Liver (tissue), 9 donors: ENCODE measurements around the gene RAB31. TPM values are rescaled to one million over a fixed set of nuclear protein-coding genes. Genes with fewer than 3 reads are reported as not detected.

Experiments
- DNase-seq: peaks from one replicate; pipeline ENCODE4 v3.0.0-alpha.2; 2017; ENCODE audit warnings: low spot score
- H3K27ac ChIP-seq, 2 donors: one replicate each; pipeline ENCODE4 v1.7.0; 2013; ENCODE audit warnings: inconsistent platforms in 2 of 2, low read length in 2 of 2, control low read depth in 1 of 2, low read depth in 1 of 2, mild to moderate bottlenecking in 1 of 2
- H3K27me3 ChIP-seq, 4 donors: one replicate each; pipeline versions ENCODE4 v1.6.1 to v1.7.0; 2013; ENCODE audit warnings: low read length in 3 of 4, inconsistent platforms in 1 of 4, mild to moderate bottlenecking in 1 of 4, moderate library complexity in 1 of 4; ENCODE audit not compliant: control insufficient read depth in 4 of 4, insufficient read depth in 4 of 4
- H3K36me3 ChIP-seq, 4 donors: one replicate each; pipeline versions ENCODE4 v1.6.1 to v1.7.0; 2013; ENCODE audit warnings: low read length in 3 of 4, mild to moderate bottlenecking in 3 of 4, low read depth in 1 of 4, moderate library complexity in 1 of 4; ENCODE audit not compliant: control insufficient read depth in 4 of 4, insufficient read depth in 3 of 4
- H3K4me1 ChIP-seq, 4 donors: one replicate each; pipeline versions ENCODE4 v1.6.1 to v1.7.0; 2013; ENCODE audit warnings: low read length in 3 of 4, mild to moderate bottlenecking in 3 of 4, moderate library complexity in 1 of 4; ENCODE audit not compliant: control insufficient read depth in 4 of 4, insufficient read depth in 4 of 4
- H3K4me3 ChIP-seq, 3 donors: one replicate each; pipeline versions ENCODE4 v1.6.1 to v1.7.0; 2013; ENCODE audit warnings: low read length in 3 of 3, control low read depth in 1 of 3, low read depth in 1 of 3, mild to moderate bottlenecking in 1 of 3
- H3K9ac ChIP-seq, 2 donors: one replicate each; pipeline ENCODE4 v1.7.0; 2013; ENCODE audit warnings: low read length in 2 of 2, mild to moderate bottlenecking in 2 of 2, moderate library complexity in 2 of 2, control low read depth in 1 of 2, low read depth in 1 of 2
- H3K9me3 ChIP-seq, 4 donors: one replicate each; pipeline versions ENCODE4 v1.6.1 to v1.7.0; 2013; ENCODE audit warnings: low read length in 3 of 4; ENCODE audit not compliant: control insufficient read depth in 4 of 4
- EGR1 ChIP-seq, 2 donors: IDR thresholded peaks; 2 replicates each; pipeline ENCODE4 v1.6.1; 2016 to 2018; ENCODE audit warnings: antibody characterized with exemption in 2 of 2, low read depth in 2 of 2
- FOXA1 ChIP-seq: IDR thresholded peaks from 2 replicates; pipeline ENCODE4 v1.6.1; 2016; ENCODE audit warnings: antibody characterized with exemption
- FOXA2 ChIP-seq: IDR thresholded peaks from 2 replicates; pipeline ENCODE4 v1.6.1; 2016; ENCODE audit warnings: antibody characterized with exemption
- GABPA ChIP-seq, 2 donors: IDR thresholded peaks in 1 of 2; conservative IDR thresholded peaks in 1 of 2; 2 replicates each; pipeline ENCODE4 v1.6.1; 2016; ENCODE audit warnings: antibody characterized with exemption in 2 of 2, mild to moderate bottlenecking in 1 of 2, moderate library complexity in 1 of 2
- HNF4A ChIP-seq, 2 donors: conservative IDR thresholded peaks; 2 replicates each; pipeline ENCODE4 v1.6.1; 2016; ENCODE audit warnings: antibody characterized with exemption in 2 of 2, mild to moderate bottlenecking in 2 of 2
- JUND ChIP-seq, 2 donors: IDR thresholded peaks; 2 replicates each; pipeline ENCODE4 v1.6.1; 2016; ENCODE audit warnings: antibody characterized with exemption in 2 of 2
- NR2F2 ChIP-seq: IDR thresholded peaks from 2 replicates; pipeline ENCODE4 v1.6.1; 2016; ENCODE audit warnings: antibody characterized with exemption
- RXRA ChIP-seq, 2 donors: IDR thresholded peaks; 2 replicates each; pipeline ENCODE4 v1.6.1; 2017 to 2018; ENCODE audit warnings: antibody characterized with exemption in 2 of 2, mild to moderate bottlenecking in 1 of 2
- SP1 ChIP-seq: IDR thresholded peaks from 2 replicates; pipeline ENCODE4 v1.6.1; 2018; ENCODE audit warnings: antibody characterized with exemption, mild to moderate bottlenecking
- TAF1 ChIP-seq: conservative IDR thresholded peaks from 2 replicates; pipeline ENCODE4 v1.6.1; 2016; ENCODE audit warnings: antibody characterized with exemption, mild to moderate bottlenecking
- WGBS: extraction: QIAGEN DNeasy Blood & Tissue Kit; methylation state at CpG from one replicate; pipeline ENCODE4 v1.1.7; 2013; 5-methylcytosine and 5-hydroxymethylcytosine counted together
- polyA plus RNA-seq, 2 donors: library from polyadenylated mRNA; stranded (reverse) in 1 of 2; unstranded in 1 of 2; fragments of 200-250 nt in 1 of 2; fragments of >200 nt in 1 of 2; fragmentation: Nextera tagmentation in 1 of 2; extraction: Ambion mirVana in 1 of 2; gene quantifications; one replicate each; pipeline versions ENCODE4 v1.2.1 to v1.2.3, GENCODE V29; 2013 to 2015
- total RNA-seq, 2 donors: library from RNA; depleted of rRNA; stranded (reverse); fragments of >200 nt; gene quantifications; one replicate each; pipeline ENCODE4 v1.2.3, GENCODE V29; 2014
- TF ChIP-seq, protein P1 (sequence below): IDR thresholded peaks from 2 replicates; pipeline ENCODE4 v1.6.1; 2016; ENCODE audit warnings: antibody characterized with exemption, mild to moderate bottlenecking
- TF ChIP-seq, protein P2 (sequence below): fragments of 150-350 bp; IDR thresholded peaks from 2 replicates; pipeline ENCODE4 v1.5.1; 2017; ENCODE audit warnings: improper control_type of control experiment, low read depth, low read length; ENCODE audit not compliant: missing input control
- donor health status: healthy.
- donor health status: healthy.
- donor health status: healthy.
- donor health status: healthy.
- donor health status: healthy.

The RAB31 gene
- total and polyA plus RNA-seq, 4 donors: 3.6 to 12.8 (median 9.7) TPM

DNA sequence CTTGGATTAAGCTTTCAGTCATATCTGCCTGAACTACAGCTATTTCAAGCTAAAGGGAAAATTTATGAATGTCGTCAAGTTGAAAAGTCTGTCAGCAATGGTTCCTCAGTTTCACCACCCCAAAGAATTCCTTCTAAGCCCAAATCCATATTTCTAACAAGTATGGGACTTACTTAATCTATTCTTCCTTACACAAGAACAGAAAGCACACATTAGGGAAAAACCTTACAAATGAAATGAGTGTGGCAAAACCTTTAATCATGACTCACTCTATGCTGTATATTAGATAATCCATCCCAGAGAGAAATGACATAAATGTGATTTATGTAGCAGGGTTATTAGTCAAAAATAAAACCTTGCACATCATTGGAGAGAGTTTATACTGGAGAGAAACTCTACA, 78.9 kb downstream of the RAB31 start:
- TF ChIP-seq EGR1 (IDR thresholded peaks at IDR 0.05; ENCODE audit: low read depth in 2 of 2) (no peak), JUND (IDR thresholded peaks at IDR 0.05) (no peak), HNF4A (conservative IDR thresholded peaks at IDR 0.05) (no peak), FOXA2 (no peak), NR2F2 (no peak), GABPA (IDR thresholded peaks at IDR 0.05 in 1 of 2, conservative IDR thresholded peaks at IDR 0.05 in 1 of 2) (no peak), RXRA (IDR thresholded peaks at IDR 0.05) (no peak)
- Histone ChIP-seq H3K9me3 (no peaks in the 10 kb centered on the region), H3K27me3 (no peaks in the 10 kb centered on the region), H3K4me3 (no peak overlapping the region), H3K4me1 (no peaks in the 10 kb centered on the region), H3K9ac (no peak overlapping the region), H3K36me3 (no peaks in the 10 kb centered on the region), H3K27ac (no peak overlapping the region)
- no peak for DNase-seq
- WGBS: 97% methylated on average over 1 of the region's 1 CpG

- no peak overlapping the region for H3K4me3 ChIP-seq
- no peaks in the 10 kb centered on the region for H3K9me3 ChIP-seq
- DNase-seq: no peak
- no peak overlapping the region for H3K9ac ChIP-seq
- no peak overlapping the region for H3K27ac ChIP-seq
- TF ChIP-seq HNF4A (conservative IDR thresholded peaks at IDR 0.05) (no peak), NR2F2 (no peak), SP1 (no peak), TAF1 (no peak)
- TF ChIP-seq, protein P1, sequence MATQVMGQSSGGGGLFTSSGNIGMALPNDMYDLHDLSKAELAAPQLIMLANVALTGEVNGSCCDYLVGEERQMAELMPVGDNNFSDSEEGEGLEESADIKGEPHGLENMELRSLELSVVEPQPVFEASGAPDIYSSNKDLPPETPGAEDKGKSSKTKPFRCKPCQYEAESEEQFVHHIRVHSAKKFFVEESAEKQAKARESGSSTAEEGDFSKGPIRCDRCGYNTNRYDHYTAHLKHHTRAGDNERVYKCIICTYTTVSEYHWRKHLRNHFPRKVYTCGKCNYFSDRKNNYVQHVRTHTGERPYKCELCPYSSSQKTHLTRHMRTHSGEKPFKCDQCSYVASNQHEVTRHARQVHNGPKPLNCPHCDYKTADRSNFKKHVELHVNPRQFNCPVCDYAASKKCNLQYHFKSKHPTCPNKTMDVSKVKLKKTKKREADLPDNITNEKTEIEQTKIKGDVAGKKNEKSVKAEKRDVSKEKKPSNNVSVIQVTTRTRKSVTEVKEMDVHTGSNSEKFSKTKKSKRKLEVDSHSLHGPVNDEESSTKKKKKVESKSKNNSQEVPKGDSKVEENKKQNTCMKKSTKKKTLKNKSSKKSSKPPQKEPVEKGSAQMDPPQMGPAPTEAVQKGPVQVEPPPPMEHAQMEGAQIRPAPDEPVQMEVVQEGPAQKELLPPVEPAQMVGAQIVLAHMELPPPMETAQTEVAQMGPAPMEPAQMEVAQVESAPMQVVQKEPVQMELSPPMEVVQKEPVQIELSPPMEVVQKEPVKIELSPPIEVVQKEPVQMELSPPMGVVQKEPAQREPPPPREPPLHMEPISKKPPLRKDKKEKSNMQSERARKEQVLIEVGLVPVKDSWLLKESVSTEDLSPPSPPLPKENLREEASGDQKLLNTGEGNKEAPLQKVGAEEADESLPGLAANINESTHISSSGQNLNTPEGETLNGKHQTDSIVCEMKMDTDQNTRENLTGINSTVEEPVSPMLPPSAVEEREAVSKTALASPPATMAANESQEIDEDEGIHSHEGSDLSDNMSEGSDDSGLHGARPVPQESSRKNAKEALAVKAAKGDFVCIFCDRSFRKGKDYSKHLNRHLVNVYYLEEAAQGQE: no peak
- H3K36me3 ChIP-seq: no peaks in the 10 kb centered on the region
- 86% methylated on average over 6 of the region's 6 CpGs for whole genome bisulfite sequencing
- no peaks in the 10 kb centered on the region for H3K27me3 ChIP-seq
- H3K4me1 ChIP-seq: no peaks in the 10 kb centered on the region
Measured at GRCh38 chr18:9787712-9788111, 79.6 kb downstream of the RAB31 start.

GRCh38 chr18:9788140-9788539, 80.0 kb downstream of the RAB31 start:
- no peak for TF ChIP-seq FOXA1
- TF ChIP-seq, protein P2, sequence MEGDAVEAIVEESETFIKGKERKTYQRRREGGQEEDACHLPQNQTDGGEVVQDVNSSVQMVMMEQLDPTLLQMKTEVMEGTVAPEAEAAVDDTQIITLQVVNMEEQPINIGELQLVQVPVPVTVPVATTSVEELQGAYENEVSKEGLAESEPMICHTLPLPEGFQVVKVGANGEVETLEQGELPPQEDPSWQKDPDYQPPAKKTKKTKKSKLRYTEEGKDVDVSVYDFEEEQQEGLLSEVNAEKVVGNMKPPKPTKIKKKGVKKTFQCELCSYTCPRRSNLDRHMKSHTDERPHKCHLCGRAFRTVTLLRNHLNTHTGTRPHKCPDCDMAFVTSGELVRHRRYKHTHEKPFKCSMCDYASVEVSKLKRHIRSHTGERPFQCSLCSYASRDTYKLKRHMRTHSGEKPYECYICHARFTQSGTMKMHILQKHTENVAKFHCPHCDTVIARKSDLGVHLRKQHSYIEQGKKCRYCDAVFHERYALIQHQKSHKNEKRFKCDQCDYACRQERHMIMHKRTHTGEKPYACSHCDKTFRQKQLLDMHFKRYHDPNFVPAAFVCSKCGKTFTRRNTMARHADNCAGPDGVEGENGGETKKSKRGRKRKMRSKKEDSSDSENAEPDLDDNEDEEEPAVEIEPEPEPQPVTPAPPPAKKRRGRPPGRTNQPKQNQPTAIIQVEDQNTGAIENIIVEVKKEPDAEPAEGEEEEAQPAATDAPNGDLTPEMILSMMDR: no peak
- H3K4me1 ChIP-seq: no peaks in the 10 kb centered on the region
- H3K9ac ChIP-seq: no peak overlapping the region
- no peaks in the 10 kb centered on the region for H3K36me3 ChIP-seq
- H3K27ac ChIP-seq: no peak overlapping the region
- no peaks in the 10 kb centered on the region for H3K27me3 ChIP-seq
- 53% methylated on average over 1 of the region's 1 CpG for WGBS
- H3K4me3 ChIP-seq: no peak overlapping the region
- no peaks in the 10 kb centered on the region for H3K9me3 ChIP-seq
- no peak for DNase-seq
